Stimulated activated CD4-positive, alpha-beta T cell treated with anti-CD3 and anti-CD28 coated beads, TNF-alpha, amount 100 ng/mL, for 1 hour (primary cell): ENCODE results near the gene KRTAP10-1.
"Not testable (repeated sequence)": the region's sequence is repeated elsewhere in the genome, so short reads cannot be mapped to it uniquely, and the experiment has no call there.

Experiments
- DNase-seq, 3 donors: peaks; one replicate each; pipeline ENCODE4 v3.0.0-alpha.2; 2020; ENCODE audit warnings: low read depth in 3 of 3, low spot score in 1 of 3

The KRTAP10-1 gene

DNA sequence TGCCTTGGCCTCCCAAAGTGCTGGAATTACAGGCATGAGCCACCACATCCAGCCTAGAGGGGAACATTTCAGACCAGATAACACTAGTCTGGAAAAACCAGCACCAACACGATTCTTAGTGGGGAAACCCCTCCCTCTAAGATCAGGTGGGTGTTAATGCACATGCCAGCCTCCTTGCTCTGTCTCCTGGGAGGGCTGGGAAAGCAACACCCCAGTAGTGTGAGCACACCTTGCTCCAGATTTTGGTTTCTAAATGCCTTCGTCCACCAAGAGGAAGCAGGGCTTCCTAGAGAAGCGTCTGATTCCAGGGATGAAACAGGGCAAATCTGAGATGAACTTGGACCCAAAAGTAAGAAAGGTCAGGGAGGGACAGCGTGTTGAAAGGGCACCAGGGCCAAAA is 31.3 kb upstream of the KRTAP10-1 start:
- no peak for DNase-seq

DNA sequence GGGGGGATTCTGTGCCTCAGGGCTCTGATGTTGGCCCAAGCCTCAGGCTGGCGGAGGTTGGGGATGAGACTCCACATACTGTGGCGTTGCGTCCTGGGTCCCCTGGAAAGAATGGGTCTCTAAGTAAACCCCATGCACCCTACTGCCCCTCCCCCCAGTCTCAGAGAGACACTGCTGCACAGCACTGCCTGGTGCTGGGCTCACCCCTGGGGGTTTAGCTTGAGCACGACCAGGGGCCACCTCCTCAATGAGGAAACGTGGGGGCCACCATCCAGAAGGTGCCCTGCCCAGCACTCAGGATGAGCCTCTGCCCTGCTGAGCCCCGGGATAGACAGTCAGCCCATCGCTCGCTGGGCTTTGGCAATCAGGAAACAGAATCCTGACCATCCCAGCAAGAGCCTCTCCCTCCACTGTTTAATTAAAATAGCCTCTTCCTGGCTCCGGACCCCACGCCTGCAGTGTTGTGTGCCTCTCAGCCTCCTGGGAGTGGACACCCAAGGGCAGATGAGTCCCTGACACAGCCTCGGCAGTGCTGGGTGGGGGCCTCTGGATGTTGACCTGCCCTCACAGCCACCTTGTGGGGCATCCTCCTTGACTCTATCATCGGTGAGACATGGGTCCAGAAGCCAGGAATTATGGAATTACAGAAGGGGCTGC is 30.0 kb upstream of the KRTAP10-1 start:
- DNase-seq = no peak

DNA sequence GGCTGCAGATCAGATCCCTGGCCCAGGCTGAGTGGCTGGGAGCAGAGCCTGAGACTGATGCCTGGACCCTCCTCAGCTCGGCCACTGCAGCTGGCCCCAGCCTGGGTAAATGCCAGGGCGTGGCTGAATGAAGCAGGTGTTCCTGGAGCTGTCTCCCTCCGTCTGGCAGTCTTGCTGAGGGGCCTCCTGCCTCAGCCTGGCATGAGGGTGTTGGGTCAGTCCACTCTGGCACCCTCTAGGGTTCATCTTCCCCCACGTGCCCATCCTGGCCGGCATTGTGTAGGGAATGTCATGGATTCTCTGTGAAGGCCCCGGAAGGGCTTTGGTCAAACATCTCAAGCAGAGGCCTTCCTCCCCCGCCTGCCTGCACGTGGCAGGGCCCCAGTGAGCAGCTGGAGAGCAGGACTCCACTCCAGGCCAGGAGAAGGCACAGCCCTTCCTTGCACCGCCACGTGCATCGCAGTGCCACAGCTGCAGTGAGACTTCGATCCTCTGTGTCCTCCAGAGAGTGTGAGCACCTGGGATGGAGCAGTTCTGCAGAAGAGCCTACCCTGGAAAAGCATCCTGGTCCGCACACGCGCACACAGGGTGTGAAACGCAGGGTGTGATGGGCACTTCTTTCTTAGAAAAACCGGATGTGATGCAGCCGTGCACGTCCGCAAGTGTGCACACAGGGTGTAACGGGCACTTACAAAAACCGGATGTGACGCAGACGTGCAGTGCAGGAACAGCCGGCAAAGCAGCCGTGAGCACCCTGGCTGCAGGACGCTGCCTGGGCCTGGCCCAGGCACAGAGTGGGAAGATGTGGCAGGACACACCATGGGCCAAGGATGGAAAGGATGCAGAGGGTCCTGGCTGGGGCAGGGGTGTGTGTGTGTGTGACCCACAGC is 28.9 kb upstream of the KRTAP10-1 start:
- no peak for DNase-seq

DNA sequence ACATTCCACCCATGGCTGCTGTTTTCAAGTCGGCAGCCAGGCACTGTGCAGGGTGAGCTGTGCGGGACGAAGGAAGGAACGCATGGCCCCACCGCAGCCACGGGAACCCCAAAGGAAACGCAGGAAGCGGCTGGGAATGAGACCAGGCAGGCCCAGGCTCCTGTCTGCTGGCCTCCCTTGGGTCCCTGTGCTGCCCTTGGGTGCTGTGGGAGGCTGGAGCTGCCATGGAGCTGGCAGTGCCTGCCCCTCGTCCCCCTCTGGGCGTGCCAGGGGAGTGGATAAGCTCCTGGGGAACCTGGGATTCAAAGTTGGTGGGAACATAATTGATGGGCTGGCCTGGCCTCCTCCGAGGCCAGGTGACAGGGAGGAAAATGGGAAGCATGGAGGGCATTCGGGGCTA is 28.3 kb upstream of the KRTAP10-1 start:
- no peak for DNase-seq

DNA sequence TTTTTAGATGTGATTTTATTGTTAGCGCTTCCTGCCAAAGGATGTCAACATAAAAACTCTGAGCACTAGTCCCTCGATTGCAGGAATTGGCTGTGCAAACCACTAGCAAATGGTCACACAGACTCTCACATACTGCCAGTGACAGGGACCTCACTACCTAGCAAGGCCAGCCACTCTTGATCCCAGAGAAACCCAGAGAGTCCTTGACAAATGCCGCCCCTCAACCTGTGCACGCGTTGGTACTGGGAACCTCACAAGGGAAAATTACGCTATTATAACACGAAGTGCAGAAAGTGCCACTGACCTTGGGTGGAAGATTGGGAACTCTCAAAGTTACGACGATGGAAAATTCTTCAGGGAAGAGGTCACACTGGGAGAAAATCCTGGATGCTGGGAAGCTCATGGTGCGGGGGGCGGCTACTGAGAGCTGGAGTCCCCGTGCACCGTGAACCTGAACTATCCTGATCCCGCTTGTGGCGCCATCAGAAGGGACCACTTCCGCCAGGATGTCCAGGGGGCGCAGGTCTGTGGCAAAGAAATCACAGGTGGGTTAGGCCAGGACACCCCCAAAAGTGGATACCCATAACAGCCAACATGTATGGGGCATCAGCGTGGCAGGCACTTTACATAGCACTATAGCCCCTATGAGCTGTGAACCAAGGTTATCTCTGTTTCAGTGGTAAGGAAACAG is 27.6 kb upstream of the KRTAP10-1 start:
- DNase-seq = no peak

DNA sequence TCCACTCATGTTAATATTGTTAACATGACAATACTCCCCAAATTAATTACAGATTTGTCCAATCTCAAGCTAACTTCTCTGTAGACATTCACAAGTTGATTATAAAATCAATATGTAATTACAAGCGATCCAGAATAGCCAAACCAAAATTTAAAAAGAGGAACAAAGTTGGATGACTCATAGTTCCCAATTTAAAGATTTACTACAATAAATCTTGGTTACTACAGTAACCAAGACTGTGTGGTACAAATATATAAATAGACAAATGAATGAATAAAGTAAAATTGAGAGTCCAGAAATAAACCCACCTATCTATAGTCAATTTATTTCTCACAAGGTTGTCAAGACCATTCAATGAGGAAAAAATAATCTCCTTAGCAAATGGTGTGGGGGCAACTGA is 26.4 kb upstream of the KRTAP10-1 start:
- no peak for DNase-seq

DNA sequence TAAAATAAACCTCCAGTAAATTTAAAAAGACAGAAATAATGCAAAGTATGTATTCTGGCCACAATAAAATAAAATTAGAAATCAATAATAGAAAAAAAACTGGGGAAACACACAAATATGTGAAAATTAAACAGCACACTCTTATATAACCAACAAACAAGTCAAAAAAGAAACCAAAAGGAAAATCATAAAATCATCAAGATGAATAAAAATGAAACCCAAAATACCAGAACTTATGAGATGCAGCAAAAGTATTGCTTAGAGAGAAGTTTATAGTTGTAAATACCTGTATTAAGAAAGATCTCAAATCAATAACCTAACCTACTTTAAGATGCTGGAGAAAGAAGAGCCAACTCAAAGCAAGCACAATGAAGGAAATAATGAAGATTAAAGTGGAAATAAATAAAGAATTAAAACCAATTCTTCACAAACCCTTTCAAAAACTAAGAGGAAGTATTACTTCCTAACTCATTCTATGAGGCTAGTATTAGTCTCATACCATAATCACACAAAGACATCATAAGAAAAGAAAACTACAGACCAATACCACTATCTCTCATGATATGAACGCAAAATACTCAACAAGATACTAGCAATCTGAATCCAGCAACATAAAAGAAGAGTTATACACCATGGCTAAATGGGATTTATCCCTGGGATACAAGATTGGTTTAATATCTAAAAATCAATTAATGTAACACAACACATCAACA is 25.0 kb upstream of the KRTAP10-1 start:
- no peak for DNase-seq

DNA sequence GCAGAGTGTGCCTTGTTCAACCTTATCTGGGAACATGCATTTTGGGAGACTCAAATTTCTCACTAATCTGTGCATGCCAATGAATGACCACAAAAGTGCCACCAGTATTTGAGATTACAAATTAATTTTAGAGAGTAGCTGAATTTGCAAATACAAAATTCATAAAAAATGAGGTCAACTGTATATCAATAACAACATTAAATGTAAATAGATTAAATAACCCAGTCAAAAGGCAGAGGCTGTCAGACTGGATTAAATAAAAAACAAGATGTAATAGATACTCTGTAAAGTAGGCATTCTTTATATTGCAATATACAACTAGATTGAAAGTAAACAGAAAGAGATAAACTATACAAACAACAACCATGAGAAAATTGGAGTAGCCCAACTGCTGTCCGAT is 24.1 kb upstream of the KRTAP10-1 start:
- no peak for DNase-seq

DNA sequence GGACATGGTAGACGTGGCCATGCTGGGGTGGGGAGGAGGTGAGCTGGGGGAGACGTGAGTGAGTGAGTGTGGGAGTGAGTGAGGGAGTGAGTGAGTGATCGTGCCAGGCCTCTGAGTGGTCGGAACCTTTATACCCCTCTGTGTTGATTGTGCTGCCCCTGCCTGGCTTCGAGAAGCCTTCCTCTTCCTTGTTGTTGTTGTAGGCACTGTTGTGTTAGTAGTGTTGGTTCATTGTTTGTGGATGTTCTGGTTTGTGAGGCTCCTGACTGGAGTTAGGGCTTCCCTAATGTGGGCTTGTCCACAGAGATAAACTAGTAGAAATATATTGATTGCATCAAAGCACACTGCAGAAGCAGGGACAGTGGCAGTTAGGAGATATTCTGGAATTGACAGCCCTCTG is 18.7 kb upstream of the KRTAP10-1 start, which contains the start of gene KRTAP10-3:
Gene KRTAP10-3 (minus strand): TSS at position 101 of the 400 bp plus-strand sequence. CDS start 80 bp downstream, at position 21.
- DNase-seq = no peak

DNA sequence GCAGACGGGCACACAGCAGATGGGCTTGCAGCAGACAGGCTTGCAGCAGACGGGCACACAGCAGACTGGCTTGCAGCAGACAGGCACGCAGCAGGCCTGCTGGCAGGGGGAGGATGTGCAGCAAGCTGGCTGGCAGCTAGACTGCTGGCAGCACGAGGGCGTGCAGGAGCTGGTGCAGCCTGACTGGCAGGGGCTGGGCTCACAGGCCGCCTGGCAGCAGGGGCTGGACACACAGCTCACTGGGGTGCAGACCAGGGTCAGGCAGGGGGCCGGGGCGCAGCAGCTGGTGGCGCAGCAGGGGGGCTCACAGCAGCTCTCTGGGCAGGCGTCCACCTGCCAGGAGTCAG is 18.3 kb upstream of the KRTAP10-1 start:
- DNase-seq = not testable (repeated sequence)

DNA sequence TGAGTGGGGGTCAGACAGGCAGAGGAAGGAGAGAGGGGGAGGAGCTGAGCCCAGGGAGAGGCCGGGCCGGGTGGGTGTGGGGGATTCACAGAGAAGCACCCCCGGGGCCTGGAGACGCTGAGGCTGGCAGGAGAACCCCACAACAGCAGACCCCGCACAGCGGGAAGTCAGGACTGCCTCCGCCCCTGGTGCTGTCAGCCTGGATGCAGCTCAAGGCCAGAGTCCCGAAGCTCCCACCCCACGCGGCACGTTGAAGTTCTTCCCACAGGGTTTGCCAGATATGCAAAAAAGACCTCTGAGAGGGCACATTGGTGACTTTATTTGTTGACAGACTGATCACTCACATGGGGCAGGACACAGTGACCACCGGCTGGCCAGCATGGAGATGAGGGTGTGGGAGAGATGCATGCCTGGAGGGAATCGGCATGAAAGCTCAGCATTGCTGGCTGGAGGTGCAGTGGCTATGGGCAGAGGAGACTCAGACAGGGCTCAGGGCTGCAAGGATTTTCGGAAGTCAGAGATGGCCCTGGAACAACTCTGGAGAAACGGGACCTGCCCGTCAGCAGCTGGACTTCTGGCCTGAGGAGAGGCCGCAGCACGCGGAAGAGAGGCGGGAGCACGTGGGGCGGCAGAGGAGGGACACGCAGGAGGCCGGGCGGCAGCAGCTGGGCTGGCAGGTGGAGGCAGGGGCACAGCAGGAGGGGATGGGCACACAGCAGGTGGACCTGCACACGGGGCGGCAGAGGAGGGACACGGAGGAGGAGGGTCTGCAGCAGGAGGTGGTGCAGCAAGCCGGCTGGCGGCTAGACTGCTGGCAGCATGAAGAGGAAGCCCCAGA is 17.7 kb upstream of the KRTAP10-1 start:
- DNase-seq = no peak

DNA sequence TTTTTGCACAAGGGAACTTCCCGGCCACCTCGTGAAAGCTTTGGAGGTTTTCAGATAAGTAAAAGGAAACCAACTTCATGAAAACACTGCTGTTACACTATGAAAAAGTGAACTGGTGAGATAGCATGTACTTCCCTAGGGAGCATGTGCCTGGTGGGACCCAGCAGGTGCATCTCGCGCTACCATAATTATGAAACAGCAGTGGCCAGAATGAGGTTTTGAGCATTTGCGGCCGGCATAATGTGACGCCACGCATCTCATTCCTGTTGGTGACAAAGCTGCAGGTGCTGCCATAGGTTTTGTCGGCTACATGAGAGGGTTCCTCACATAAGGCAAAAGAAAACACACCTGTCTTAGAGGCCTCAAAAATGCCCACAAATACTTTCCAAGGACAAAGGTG is 16.9 kb upstream of the KRTAP10-1 start:
- no peak for DNase-seq

DNA sequence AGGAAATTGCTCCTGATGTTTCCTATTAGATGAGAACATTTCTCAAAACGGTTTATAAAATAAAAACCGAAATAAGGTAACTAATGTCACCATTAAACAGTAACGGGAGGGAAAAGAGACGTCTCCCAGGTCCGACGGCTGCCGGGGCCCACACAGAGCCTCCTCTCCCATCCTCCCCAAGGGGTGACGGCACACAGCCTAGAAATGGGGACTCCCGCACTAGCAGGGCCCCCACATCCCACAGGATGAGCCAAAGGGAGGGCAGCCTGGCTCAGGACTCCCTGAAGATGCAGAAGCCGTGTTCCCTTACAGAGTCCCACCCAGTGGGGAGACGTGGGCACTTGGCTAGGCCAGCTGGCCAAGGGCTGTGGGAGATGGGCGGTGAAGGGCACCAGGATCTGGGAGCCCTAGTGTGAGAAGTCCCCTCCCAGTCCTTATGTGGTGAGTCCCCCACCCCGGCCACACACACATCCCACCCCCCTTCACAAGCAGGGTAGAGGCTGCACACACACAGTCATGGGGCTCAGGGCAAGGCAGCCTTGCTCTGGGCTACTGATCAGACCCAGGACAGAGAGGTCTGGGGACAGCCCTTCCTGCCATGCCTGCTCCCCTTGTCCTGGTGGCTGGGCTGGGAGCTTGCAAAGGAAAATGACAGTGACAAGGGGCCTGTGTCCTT is 15.3 kb upstream of the KRTAP10-1 start:
- no peak for DNase-seq

DNA sequence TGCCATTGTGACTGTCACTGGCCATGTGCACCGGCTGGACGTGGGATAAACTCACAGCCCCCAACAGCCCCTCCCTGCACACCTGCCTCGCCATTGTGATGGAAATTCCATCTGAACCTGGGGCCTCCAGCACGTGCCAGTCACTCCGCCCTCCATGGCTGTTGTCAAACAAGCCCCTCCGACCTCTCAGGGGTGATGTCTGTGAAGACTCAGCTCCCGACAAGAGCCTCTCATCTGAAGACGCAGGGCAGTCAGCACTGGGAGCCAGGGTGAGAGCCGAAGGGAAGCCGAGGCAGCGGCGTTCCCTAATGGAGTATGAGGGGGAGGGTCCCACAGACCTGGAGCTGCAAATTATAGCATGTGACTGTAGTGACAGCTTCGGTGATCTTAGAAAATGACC is 12.7 kb upstream of the KRTAP10-1 start:
- no peak for DNase-seq

DNA sequence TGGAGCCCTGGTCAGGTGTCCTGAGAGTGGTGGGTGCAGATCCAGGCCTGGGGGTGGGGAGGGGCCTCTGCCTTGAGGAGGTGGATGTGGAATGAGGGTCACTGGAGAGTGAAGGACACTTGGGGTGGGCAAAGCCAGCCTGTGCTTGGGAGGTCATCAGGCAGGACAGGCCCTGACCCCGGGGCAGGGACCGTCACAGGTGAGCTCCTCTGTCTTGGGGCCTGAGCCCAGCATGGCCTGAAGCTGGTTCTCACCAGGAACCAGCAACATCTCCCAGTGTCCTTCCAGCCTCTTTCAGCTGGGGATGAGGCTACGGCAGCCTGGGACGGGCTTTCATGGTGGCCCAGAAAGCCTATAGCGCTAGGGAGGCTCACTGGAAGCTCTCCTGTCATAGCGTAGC is 12.1 kb upstream of the KRTAP10-1 start:
- DNase-seq = no peak

DNA sequence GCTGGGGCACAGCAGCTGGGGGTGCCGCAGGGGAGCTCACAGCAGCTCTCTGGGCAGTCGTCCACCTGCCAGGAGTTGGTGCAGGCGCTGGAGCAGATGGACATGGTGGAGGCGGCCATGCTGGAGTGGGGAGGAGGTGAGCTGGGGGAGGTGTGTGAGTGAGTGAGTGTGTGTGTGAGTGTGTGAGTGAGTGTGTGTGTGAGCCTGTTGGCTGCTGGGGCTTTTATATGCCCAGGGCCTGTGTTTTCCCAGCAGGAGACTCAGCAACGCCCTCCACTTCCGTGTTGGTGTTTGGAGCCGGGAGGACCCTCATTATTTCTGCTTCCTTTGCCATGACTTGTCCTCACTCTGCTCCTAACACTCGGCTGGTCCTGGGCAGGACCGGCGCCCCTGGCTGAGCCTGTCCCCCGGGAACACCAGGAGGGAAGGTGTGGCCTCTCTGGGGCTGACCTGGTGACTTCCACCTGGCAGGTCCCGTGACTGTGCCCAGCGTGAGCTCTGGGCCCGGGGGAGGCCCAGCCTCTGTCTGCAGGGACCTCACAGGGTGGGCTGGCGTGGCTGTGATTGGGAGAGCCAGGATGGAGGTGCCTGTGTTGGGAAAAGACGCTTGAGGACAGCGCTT is 11.5 kb upstream of the KRTAP10-1 start, which contains the start of gene KRTAP10-2:
Gene KRTAP10-2 (minus strand): TSS at position 166 of the 622 bp plus-strand sequence. CDS start 47 bp downstream, at position 119.
- no peak for DNase-seq

DNA sequence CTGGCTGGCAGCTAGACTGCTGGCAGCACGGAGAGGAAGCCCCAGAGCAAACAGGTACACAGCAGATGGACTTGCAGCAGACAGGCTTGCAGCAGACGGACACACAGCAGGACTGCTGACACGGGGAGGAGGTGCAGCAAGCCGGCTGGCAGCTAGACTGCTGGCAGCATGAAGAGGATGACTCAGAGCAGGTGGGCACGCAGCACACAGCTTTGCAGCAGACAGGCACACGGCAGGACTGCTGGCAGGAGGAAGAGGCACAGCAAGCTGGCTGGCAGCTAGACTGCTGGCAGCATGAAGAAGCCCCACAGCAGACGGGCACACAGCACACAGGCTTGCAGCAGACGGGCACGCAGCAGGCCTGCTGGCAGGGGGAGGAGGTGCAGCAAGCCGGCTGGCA is 10.8 kb upstream of the KRTAP10-1 start:
- DNase-seq = no peak

DNA sequence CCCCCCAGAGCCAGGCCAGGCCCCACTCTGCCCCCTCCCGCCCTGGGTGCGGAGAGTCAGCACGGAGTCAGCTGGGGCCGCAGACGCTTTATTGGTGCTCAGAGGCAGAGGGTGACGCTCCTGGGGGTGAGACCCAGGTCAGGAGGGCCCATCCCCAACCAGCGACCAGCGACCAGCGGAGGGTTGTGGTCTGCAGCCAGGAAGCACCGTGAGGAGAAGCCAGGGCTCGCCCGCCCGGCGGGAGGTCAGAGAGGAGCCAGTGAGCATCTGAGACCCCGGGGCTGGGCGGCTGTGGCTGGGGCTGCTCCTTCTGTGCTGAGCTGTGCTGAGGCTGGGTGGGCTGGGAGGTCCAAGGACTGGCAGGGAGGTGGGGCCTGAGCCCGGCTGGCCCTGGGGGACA is 10.3 kb upstream of the KRTAP10-1 start:
- not testable (repeated sequence) for DNase-seq

DNA sequence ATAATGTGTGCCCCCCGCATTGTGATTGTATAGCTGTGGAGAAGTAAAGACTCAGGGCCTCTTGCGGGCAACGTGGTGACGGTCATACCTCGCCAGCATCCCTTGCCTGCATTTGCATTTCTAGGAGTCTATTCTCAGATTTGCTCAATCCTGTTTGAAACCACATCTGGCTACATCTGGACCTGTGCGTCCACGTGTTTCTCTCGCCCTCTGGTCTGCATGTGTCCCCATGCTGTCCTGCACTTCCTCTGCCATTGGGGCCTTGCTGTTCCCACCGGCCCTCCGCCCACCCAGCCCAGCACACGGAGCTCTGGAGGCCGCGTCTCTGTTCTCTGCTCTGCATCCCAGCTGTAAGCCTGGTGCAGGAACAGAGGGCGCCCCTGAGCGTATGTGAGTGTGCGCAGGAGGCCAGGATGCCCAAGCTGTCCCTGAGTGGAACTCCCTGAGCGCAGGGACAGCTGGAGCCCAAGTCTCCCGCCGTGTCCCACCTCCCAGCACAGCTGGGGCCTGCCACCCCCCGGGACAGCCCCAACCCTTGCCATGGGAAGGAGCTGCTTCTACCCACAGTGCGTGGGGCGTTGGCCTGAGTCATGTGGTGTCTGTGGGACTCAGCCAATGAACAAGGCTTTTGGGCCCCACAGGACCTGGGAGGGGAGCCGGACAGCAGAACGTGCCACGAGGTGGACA is 9.7 kb upstream of the KRTAP10-1 start:
- no peak for DNase-seq
